ENCODE results near the gene SIRPG.

DNA sequence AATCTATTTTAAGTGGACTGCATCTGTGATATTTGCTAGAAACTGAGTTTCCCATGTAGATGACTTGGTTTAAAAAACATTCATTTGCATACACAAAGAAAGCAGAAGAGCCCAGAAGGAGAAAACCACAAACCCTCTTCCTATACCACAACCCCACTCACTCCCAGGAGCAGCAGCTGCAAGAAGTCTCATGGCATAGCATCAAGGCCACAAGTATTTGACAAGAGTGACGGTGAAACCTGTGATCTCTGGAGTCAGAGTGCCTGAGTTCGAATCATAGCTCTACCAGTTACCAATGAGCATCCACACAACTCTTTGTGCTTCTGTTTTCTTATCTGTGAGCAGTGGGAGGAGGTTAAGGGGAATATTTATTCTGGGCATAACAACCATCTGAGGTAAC, 44.7 kb upstream of the SIRPG start:
- TF ChIP-seq, protein P1, sequence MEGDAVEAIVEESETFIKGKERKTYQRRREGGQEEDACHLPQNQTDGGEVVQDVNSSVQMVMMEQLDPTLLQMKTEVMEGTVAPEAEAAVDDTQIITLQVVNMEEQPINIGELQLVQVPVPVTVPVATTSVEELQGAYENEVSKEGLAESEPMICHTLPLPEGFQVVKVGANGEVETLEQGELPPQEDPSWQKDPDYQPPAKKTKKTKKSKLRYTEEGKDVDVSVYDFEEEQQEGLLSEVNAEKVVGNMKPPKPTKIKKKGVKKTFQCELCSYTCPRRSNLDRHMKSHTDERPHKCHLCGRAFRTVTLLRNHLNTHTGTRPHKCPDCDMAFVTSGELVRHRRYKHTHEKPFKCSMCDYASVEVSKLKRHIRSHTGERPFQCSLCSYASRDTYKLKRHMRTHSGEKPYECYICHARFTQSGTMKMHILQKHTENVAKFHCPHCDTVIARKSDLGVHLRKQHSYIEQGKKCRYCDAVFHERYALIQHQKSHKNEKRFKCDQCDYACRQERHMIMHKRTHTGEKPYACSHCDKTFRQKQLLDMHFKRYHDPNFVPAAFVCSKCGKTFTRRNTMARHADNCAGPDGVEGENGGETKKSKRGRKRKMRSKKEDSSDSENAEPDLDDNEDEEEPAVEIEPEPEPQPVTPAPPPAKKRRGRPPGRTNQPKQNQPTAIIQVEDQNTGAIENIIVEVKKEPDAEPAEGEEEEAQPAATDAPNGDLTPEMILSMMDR (IDR thresholded peaks at IDR 0.05; ENCODE audit: insufficient read depth, low read length), result no peak
- no peak for TF ChIP-seq REST (IDR thresholded peaks at IDR 0.05; ENCODE audit: insufficient replicate concordance, low read depth)

Data from HL-60 (cell line).